ENCODE data around the gene NEDD4L.

The NEDD4L gene

DNA sequence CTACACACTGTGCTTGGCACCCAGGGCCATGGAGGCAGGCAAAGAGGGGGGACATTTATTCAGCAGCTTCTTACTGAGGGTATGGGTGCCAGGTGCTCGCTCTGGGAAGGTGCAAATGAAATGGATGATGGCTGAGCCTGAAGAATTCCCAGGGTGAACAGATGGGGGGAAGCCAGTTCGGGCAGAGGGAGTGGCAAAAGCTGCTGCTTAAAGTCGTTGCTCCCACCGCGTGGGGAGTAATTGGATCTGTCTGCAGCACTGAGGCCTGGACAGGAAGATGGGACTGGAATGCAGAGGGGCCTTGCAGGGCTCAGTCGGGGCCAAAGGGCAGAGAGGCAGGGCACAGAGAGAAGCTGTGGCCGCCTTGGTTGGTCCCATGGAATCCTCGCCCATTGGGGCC, 51.2 kb downstream of the NEDD4L start:
- POLR2A ChIA-PET: no interaction called here
- CTCF ChIA-PET: interaction anchor here (0.6 to 1.7 kb wide), 4 partner anchors 26 to 313 kb away, joined by 3 to 9 read pairs (median 6); no protein-coding TSS in a partner anchor
- no peak for TF ChIP-seq KLF8 (tag by site-specific recombination; IDR thresholded peaks at IDR 0.05)
- no peak for TF ChIP-seq ZNF132 (tag by site-specific recombination; IDR thresholded peaks at IDR 0.05; ENCODE audit: borderline replicate concordance)
- TF ChIP-seq ZNF510 (tag by site-specific recombination; IDR thresholded peaks at IDR 0.05; ENCODE audit: insufficient replicate concordance): no peak
- TF ChIP-seq ZIC2 (tag by site-specific recombination; IDR thresholded peaks at IDR 0.05): no peak
- no peak for TF ChIP-seq ZNF266 (tag by site-specific recombination; IDR thresholded peaks at IDR 0.05; ENCODE audit: low read depth)
- TF ChIP-seq ZNF350 (tag by site-specific recombination; IDR thresholded peaks at IDR 0.05): no peak
- no peak for TF ChIP-seq ZNF624 (tag by site-specific recombination; IDR thresholded peaks at IDR 0.05)
- TF ChIP-seq, protein P1, sequence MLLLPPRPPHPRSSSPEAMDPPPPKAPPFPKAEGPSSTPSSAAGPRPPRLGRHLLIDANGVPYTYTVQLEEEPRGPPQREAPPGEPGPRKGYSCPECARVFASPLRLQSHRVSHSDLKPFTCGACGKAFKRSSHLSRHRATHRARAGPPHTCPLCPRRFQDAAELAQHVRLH (tag by site-specific recombination; IDR thresholded peaks at IDR 0.05): no peak
- no peak for TF ChIP-seq ZNF292 (tag by site-specific recombination; IDR thresholded peaks at IDR 0.05; ENCODE audit: borderline replicate concordance, low read depth)
- no peak for TF ChIP-seq ZBTB21 (tag by site-specific recombination; IDR thresholded peaks at IDR 0.05)
- no peak for TF ChIP-seq ZNF529 (tag by site-specific recombination; IDR thresholded peaks at IDR 0.05; ENCODE audit: insufficient replicate concordance)
- no peak for TF ChIP-seq ZNF701 (tag by site-specific recombination; IDR thresholded peaks at IDR 0.05)
- no peak for TF ChIP-seq ZNF311 (tag by site-specific recombination; IDR thresholded peaks at IDR 0.05; ENCODE audit: borderline replicate concordance)
- TF ChIP-seq, protein P2, sequence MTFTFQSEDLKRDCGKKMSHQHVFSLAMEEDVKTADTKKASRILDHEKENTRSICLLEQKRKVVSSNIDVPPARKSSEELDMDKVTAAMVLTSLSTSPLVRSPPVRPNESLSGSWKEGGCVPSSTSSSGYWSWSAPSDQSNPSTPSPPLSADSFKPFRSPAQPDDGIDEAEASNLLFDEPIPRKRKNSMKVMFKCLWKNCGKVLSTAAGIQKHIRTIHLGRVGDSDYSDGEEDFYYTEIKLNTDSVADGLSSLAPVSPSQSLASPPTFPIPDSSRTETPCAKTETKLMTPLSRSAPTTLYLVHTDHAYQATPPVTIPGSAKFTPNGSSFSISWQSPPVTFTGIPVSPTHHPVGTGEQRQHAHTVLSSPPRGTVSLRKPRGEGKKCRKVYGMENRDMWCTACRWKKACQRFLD (tag by site-specific recombination; IDR thresholded peaks at IDR 0.05): no peak
- TF ChIP-seq ZNF776 (tag by site-specific recombination; IDR thresholded peaks at IDR 0.05; ENCODE audit: borderline replicate concordance): no peak
- no peak for TF ChIP-seq ZNF571 (tag by site-specific recombination; IDR thresholded peaks at IDR 0.05)
- TF ChIP-seq ZNF792 (tag by site-specific recombination; IDR thresholded peaks at IDR 0.05): no peak
- TF ChIP-seq, protein P3, sequence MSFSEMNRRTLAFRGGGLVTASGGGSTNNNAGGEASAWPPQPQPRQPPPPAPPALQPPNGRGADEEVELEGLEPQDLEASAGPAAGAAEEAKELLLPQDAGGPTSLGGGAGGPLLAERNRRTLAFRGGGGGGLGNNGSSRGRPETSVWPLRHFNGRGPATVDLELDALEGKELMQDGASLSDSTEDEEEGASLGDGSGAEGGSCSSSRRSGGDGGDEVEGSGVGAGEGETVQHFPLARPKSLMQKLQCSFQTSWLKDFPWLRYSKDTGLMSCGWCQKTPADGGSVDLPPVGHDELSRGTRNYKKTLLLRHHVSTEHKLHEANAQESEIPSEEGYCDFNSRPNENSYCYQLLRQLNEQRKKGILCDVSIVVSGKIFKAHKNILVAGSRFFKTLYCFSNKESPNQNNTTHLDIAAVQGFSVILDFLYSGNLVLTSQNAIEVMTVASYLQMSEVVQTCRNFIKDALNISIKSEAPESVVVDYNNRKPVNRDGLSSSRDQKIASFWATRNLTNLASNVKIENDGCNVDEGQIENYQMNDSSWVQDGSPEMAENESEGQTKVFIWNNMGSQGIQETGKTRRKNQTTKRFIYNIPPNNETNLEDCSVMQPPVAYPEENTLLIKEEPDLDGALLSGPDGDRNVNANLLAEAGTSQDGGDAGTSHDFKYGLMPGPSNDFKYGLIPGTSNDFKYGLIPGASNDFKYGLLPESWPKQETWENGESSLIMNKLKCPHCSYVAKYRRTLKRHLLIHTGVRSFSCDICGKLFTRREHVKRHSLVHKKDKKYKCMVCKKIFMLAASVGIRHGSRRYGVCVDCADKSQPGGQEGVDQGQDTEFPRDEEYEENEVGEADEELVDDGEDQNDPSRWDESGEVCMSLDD (tag by site-specific recombination; IDR thresholded peaks at IDR 0.05): no peak
- TF ChIP-seq ZNF623 (tag by site-specific recombination; IDR thresholded peaks at IDR 0.05): no peak
- Histone ChIP-seq H3K4me1 (ENCODE audit: control insufficient read depth, insufficient read depth, low read length) (peaks cover 13% of the 10 kb centered on the region), H3K27ac (ENCODE audit: extremely low read depth, low read depth, low read length) (no peak overlapping the region), H3K36me3 (ENCODE audit: control insufficient read depth in 2 of 2, insufficient read depth in 1 of 2, low read length in 2 of 2) (no peaks in the 10 kb centered on the region), H3K9me3 (ENCODE audit: control insufficient read depth, insufficient read depth, low read depth, low read length) (no peaks in the 10 kb centered on the region), H3K4me3 (ENCODE audit: low read depth, low read length) (no peak overlapping the region)

DNA sequence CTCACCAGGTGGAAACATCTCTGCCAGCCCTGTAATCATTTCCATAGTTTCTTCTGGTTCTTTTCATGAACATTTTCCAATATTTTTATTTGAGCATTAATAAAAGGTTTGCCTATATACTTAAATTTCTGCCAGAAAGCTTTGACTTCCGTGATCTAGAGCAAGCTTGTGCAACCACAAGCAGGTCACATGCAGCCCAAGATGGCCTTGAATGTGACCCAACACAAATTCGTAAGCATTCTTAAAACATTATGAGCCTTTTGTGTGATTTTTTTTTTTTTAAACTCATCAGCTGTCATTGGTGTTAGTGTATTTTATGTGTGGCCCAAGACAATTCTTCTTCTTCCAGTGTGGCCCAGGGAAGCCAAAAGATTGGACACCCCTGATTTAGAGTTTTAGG, 51.6 kb downstream of the NEDD4L start:
- POLR2A ChIA-PET: no interaction called here
- Histone ChIP-seq H3K36me3 (ENCODE audit: control insufficient read depth in 2 of 2, insufficient read depth in 1 of 2, low read length in 2 of 2) (no peaks in the 10 kb centered on the region), H3K9me3 (ENCODE audit: control insufficient read depth, insufficient read depth, low read depth, low read length) (no peaks in the 10 kb centered on the region), H3K4me3 (ENCODE audit: low read depth, low read length) (no peak overlapping the region), H3K27ac (ENCODE audit: extremely low read depth, low read depth, low read length) (no peak overlapping the region), H3K4me1 (ENCODE audit: control insufficient read depth, insufficient read depth, low read length) (peaks cover 16% of the 10 kb centered on the region)
- CTCF ChIA-PET: interaction anchor here (0.6 to 1.7 kb wide), 5 partner anchors 26 to 312 kb away, joined by 3 to 9 read pairs (median 5); no protein-coding TSS in a partner anchor
- TF ChIP-seq, protein P4, sequence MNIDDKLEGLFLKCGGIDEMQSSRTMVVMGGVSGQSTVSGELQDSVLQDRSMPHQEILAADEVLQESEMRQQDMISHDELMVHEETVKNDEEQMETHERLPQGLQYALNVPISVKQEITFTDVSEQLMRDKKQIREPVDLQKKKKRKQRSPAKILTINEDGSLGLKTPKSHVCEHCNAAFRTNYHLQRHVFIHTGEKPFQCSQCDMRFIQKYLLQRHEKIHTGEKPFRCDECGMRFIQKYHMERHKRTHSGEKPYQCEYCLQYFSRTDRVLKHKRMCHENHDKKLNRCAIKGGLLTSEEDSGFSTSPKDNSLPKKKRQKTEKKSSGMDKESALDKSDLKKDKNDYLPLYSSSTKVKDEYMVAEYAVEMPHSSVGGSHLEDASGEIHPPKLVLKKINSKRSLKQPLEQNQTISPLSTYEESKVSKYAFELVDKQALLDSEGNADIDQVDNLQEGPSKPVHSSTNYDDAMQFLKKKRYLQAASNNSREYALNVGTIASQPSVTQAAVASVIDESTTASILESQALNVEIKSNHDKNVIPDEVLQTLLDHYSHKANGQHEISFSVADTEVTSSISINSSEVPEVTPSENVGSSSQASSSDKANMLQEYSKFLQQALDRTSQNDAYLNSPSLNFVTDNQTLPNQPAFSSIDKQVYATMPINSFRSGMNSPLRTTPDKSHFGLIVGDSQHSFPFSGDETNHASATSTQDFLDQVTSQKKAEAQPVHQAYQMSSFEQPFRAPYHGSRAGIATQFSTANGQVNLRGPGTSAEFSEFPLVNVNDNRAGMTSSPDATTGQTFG (tag by site-specific recombination; IDR thresholded peaks at IDR 0.05; ENCODE audit: borderline replicate concordance): no peak
- no peak for TF ChIP-seq ZNF302 (tag by site-specific recombination; IDR thresholded peaks at IDR 0.05; ENCODE audit: low read depth)
- TF ChIP-seq, protein P5, sequence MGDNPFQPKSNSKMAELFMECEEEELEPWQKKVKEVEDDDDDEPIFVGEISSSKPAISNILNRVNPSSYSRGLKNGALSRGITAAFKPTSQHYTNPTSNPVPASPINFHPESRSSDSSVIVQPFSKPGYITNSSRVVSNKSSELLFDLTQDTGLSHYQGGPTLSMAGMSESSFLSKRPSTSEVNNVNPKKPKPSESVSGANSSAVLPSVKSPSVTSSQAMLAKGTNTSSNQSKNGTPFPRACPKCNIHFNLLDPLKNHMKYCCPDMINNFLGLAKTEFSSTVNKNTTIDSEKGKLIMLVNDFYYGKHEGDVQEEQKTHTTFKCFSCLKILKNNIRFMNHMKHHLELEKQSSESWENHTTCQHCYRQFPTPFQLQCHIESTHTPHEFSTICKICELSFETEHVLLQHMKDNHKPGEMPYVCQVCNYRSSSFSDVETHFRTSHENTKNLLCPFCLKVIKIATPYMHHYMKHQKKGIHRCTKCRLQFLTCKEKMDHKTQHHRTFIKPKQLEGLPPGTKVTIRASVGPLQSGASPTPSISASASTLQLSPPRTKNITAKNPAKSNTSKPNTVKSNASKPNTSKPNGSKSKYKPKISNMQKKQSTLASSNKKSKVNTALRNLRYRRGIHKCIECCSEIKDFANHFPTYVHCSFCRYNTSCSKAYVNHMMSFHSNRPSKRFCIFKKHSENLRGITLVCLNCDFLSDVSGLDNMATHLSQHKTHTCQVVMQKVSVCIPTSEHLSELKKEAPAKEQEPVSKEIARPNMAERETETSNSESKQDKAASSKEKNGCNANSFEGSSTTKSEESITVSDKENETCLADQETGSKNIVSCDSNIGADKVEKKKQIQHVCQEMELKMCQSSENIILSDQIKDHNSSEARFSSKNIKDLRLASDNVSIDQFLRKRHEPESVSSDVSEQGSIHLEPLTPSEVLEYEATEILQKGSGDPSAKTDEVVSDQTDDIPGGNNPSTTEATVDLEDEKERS (tag by site-specific recombination; IDR thresholded peaks at IDR 0.05): no peak
- no peak for TF ChIP-seq ZNF777 (tag by site-specific recombination; IDR thresholded peaks at IDR 0.05; ENCODE audit: borderline replicate concordance)
- TF ChIP-seq ZNF768 (tag by site-specific recombination; IDR thresholded peaks at IDR 0.05): no peak
- no peak for TF ChIP-seq SP7 (tag by site-specific recombination; IDR thresholded peaks at IDR 0.05)
- no peak for TF ChIP-seq KLF10 (tag by site-specific recombination; IDR thresholded peaks at IDR 0.05)
- TF ChIP-seq ZNF114 (tag by site-specific recombination; IDR thresholded peaks at IDR 0.05): no peak
